K562 (cell line): Measurements from ENCODE around the gene UBE2D2. TPM values are rescaled to one million over a fixed set of nuclear protein-coding genes. Genes with fewer than 3 reads are reported as not detected.

Experiments used
- AFF1 ChIP-seq, 2 experiments: fragments of 450-650 bp; IDR thresholded peaks; 2 replicates each; pipeline ENCODE4 v1.6.1; 2018; ENCODE audit warnings: mild to moderate bottlenecking in 2 of 2, low read depth in 1 of 2; ENCODE audit not compliant: partially characterized antibody in 2 of 2
- ARHGAP35 ChIP-seq: fragments of 450-650 bp; IDR thresholded peaks from 2 replicates; pipeline ENCODE4 v1.6.1; 2018; ENCODE audit not compliant: partially characterized antibody
- DPF2 ChIP-seq: fragments of 450-650 bp; IDR thresholded peaks from 2 replicates; pipeline ENCODE4 v1.6.1; 2016
- ETV1 ChIP-seq: fragments of 450-650 bp; conservative IDR thresholded peaks from 2 replicates; pipeline ENCODE4 v1.6.1; 2016; ENCODE audit warnings: missing genetic modification characterization, control low read depth, low read depth, missing compliant biosample characterization
- IFI16 ChIP-seq: fragments of 250-450 bp; sonication (Bioruptor Pico); IDR thresholded peaks from 2 replicates; pipeline ENCODE4 v2.1.2; 2022; ENCODE audit warnings: mild to moderate bottlenecking, inconsistent platforms
- KLF10 ChIP-seq: fragments of 250-450 bp; sonication (Bioruptor Pico); IDR thresholded peaks from 2 replicates; pipeline ENCODE4 v1.6.1; 2021; ENCODE audit warnings: matching md5 sums
- MXI1 ChIP-seq: IDR thresholded peaks from 2 replicates; pipeline ENCODE4 v1.6.1; 2011; ENCODE audit warnings: low read depth, mild to moderate bottlenecking, improper control_type of control experiment, low read length
- NBN ChIP-seq: fragments of 450-650 bp; IDR thresholded peaks from 2 replicates; pipeline ENCODE4 v1.6.1; 2016; ENCODE audit warnings: low read depth, mild to moderate bottlenecking
- NR2C1 ChIP-seq, 2 experiments: fragments of 450-650 bp; IDR thresholded peaks; 2 replicates each; pipeline ENCODE4 v1.6.1; 2017; ENCODE audit warnings: mild to moderate bottlenecking in 2 of 2, antibody characterized with exemption in 1 of 2, inconsistent platforms in 1 of 2, missing compliant biosample characterization in 1 of 2, missing genetic modification characterization in 1 of 2
- PHF8 ChIP-seq: fragments of 200-600 bp; sonication (generic); IDR thresholded peaks from 2 replicates; pipeline ENCODE4 v1.6.1; 2012; ENCODE audit warnings: mixed run types, mild to moderate bottlenecking, inconsistent platforms, low read length, moderate library complexity, borderline replicate concordance
- RBBP5 ChIP-seq: fragments of 200-600 bp; sonication (generic); IDR thresholded peaks from 2 replicates; pipeline ENCODE4 v1.6.1; 2012; ENCODE audit warnings: borderline replicate concordance, mild to moderate bottlenecking, low read length, control low read depth, inconsistent platforms; ENCODE audit not compliant: insufficient read depth, poor library complexity, severe bottlenecking
- TARDBP ChIP-seq: fragments of 450-650 bp; IDR thresholded peaks from 2 replicates; pipeline ENCODE4 v1.6.1; 2016
- ZBTB17 ChIP-seq: fragments of 450-650 bp; formaldehyde crosslinking; IDR thresholded peaks from 2 replicates; pipeline ENCODE4 v1.4.0; 2020; ENCODE audit warnings: mild to moderate bottlenecking
- ZKSCAN3 ChIP-seq: fragments of 250-450 bp; sonication (Bioruptor Pico); IDR thresholded peaks from 2 replicates; pipeline ENCODE4 v1.4.0; 2020
- ZNF124 ChIP-seq: sonication (generic); formaldehyde crosslinking; IDR thresholded peaks from 2 replicates; pipeline ENCODE4 v1.8.1; 2022; ENCODE audit warnings: missing genetic modification reagents
- ZNF175 ChIP-seq: fragments of 200-800 bp; sonication (Bioruptor generic); IDR thresholded peaks from 2 replicates; pipeline ENCODE4 v1.6.1; 2016; ENCODE audit warnings: low read depth, mild to moderate bottlenecking, missing genetic modification characterization, missing compliant biosample characterization
- ZNF766 ChIP-seq: fragments of 200-800 bp; sonication (Bioruptor generic); conservative IDR thresholded peaks from 2 replicates; pipeline ENCODE4 v1.6.1; 2016; ENCODE audit warnings: missing genetic modification characterization, missing compliant biosample characterization
- ZSCAN32 ChIP-seq: fragments of 450-650 bp; formaldehyde crosslinking; IDR thresholded peaks from 2 replicates; pipeline ENCODE4 v1.4.0; 2020; ENCODE audit warnings: mild to moderate bottlenecking, moderate library complexity
- polyA plus RNA-seq, 8 experiments: library from polyadenylated mRNA; depleted of rRNA in 4 of 8; stranded (reverse) in 5 of 8; unstranded in 3 of 8; fragments of >200 nt; fragmentation: Nextera tagmentation in 2 of 8; fragmentation: Illumina TruSeq in 1 of 8; extraction: Ambion mirVana in 2 of 8; extraction: Trizol in 1 of 8; gene quantifications; 2 replicates each; pipeline versions ENCODE4 v1.2.1 to v1.2.3, GENCODE V29; 2011 to 2014; ENCODE audit warnings: inconsistent platforms in 1 of 8, missing spikeins in 1 of 8
- total RNA-seq, 7 experiments: library from RNA; depleted of rRNA in 6 of 7; stranded (reverse); fragments of >200 nt in 6 of 7; fragmentation: Illumina TruSeq in 2 of 7; extraction: Trizol in 2 of 7; gene quantifications; 2 replicates each; pipeline versions ENCODE4 v1.2.1 to v1.2.3, GENCODE V29; 2011 to 2021; ENCODE audit warnings: low replicate concordance in 1 of 7
- TF ChIP-seq, protein P1 (sequence below): fragments of 450-650 bp; IDR thresholded peaks from 2 replicates; pipeline ENCODE4 v1.6.1; 2016; ENCODE audit warnings: borderline replicate concordance
- TF ChIP-seq, protein P2 (sequence below): fragments of 450-650 bp; conservative IDR thresholded peaks from 2 replicates; pipeline ENCODE4 v1.6.1; 2016; ENCODE audit warnings: missing genetic modification characterization, low read depth, mild to moderate bottlenecking, missing compliant biosample characterization, moderate library complexity

Gene UBE2D2
- total and polyA plus RNA-seq, 9 of the 15 experiments (the other 6 are each of a cell fraction or from before 2014, with no cell fraction given), result 53.6 to 198 (median 122) TPM

DNA sequence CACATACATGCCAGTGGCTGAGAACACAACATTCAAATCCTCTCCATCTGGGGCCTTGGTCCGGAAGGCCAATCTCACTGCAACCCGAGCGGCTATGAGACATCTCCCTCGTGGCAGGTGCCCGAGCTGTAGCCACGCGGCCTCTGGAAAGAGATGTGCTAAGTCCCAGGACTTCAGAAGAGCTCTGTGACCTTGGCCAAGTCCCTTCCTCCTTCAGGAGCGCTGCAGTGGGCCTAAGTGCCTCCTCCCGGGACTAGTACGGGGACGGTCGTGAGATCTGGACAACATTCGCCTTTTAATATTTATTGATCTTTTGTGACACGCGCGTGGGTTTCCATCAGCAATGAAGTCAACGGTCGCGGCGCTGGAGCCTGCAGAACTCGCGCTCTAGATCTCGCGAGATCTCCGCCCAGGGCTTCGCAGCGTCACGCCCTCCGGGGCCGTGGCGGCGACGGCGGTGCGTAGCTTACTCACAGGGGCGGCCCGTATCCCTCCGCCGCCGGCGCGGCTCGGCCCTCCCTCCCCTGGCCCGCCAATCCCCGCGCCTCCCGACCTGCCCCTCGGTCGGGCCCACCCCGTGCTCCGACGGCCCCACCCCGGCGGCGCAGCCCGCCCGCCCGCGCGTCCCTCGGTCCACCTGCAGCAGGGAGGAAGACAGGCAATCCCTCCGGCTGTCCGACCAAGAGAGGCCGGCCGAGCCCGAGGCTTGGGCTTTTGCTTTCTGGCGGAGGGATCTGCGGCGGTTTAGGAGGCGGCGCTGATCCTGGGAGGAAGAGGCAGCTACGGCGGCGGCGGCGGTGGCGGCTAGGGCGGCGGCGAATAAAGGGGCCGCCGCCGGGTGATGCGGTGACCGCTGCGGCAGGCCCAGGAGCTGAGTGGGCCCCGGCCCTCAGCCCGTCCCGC, at the start of gene UBE2D2 (continued):
- TF ChIP-seq, protein P1, sequence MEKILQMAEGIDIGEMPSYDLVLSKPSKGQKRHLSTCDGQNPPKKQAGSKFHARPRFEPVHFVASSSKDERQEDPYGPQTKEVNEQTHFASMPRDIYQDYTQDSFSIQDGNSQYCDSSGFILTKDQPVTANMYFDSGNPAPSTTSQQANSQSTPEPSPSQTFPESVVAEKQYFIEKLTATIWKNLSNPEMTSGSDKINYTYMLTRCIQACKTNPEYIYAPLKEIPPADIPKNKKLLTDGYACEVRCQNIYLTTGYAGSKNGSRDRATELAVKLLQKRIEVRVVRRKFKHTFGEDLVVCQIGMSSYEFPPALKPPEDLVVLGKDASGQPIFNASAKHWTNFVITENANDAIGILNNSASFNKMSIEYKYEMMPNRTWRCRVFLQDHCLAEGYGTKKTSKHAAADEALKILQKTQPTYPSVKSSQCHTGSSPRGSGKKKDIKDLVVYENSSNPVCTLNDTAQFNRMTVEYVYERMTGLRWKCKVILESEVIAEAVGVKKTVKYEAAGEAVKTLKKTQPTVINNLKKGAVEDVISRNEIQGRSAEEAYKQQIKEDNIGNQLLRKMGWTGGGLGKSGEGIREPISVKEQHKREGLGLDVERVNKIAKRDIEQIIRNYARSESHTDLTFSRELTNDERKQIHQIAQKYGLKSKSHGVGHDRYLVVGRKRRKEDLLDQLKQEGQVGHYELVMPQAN, result peak; percentile 17; the same call in 1 of the 2 replicates
- TF ChIP-seq PHF8 (peak; percentile 78; the same call in 1 of the 2 replicates), ZNF766 (CRISPR knock-in tag) (no peak; the same call in 1 of the 2 replicates), ZNF124 (CRISPR knock-in tag) (no peak), ZKSCAN3 (CRISPR knock-in tag) (no peak), ZSCAN32 (peak; percentile 58; the same call in 1 of the 2 replicates), KLF10 (CRISPR knock-in tag) (no peak), DPF2 (0 out of 2 replicates have a peak, but pooled peaks have one; percentile 41), ARHGAP35 (peak; percentile 85), ZNF175 (CRISPR knock-in tag) (0 out of 2 replicates have a peak, but pooled peaks have one; percentile 70), RBBP5 (peak; percentile 67), ZBTB17 (CRISPR knock-in tag) (peak; percentile 83; the same call in 1 of the 2 replicates), MXI1 (0 out of 2 replicates have a peak, but pooled peaks have one; percentile 16), NR2C1 (IDR thresholded peaks at IDR 0.05) (no peak), NR2C1 (tag; IDR thresholded peaks at IDR 0.05) (peak; percentile 54; the same call in 1 of the 2 replicates), IFI16 (CRISPR knock-in tag) (no peak), ETV1 (peak; percentile 53), NBN (peak; percentile 40; the same call in 1 of the 2 replicates), TARDBP (no peak), AFF1 (IDR thresholded peaks at IDR 0.05; ENCODE audit: low read depth in 1 of 2, partially characterized antibody in 2 of 2) (peak in 1 of 2 experiments; percentile 51)
- TF ChIP-seq, protein P2, sequence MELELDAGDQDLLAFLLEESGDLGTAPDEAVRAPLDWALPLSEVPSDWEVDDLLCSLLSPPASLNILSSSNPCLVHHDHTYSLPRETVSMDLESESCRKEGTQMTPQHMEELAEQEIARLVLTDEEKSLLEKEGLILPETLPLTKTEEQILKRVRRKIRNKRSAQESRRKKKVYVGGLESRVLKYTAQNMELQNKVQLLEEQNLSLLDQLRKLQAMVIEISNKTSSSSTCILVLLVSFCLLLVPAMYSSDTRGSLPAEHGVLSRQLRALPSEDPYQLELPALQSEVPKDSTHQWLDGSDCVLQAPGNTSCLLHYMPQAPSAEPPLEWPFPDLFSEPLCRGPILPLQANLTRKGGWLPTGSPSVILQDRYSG (tag), result peak; percentile 90
